Measurements from ENCODE around the gene HOXB4. TPM values are rescaled to one million over a fixed set of nuclear protein-coding genes. Genes with fewer than 3 reads are reported as not detected.

Gene HOXB4
- 1 to 10 TPM; 7.8 TPM for total RNA-seq

GRCh38 chr17:48577946-48578615 is at the start of gene HOXB4:
HOXB4 (minus strand) TSS chr17:48578350; CDS start chr17:48578319, 31 bp downstream.
- Mint-ChIP-seq H3K27ac (peak within 1 kb of the TSS; percentile 89), H3K27me3 (peaks cover 38% of the 10 kb centered on the region), H3K4me1 (peaks cover 51% of the 10 kb centered on the region), H3K36me3 (peaks cover 9% of the 10 kb centered on the region), H3K4me3 (peak within 1 kb of the TSS; percentile 93), H3K9me3 (ENCODE audit: low read depth) (no peaks in the 10 kb centered on the region)
- ATAC-seq: peak; percentile 89
- peak; percentile 87 for DNase-seq
- CTCF ChIA-PET: interaction anchor here (0.9 kb wide), 3 partner anchors 29 to 227 kb away, joined by 3 read pairs; no protein-coding TSS in a partner anchor

- Mint-ChIP-seq H3K4me1 (peaks cover 31% of the 10 kb centered on the region), H3K9me3 (ENCODE audit: low read depth) (no peaks in the 10 kb centered on the region), H3K4me3 (peak overlapping the region; percentile 75), H3K27me3 (peaks cover 75% of the 10 kb centered on the region), H3K27ac (peak overlapping the region; percentile 87), H3K36me3 (peaks cover 2% of the 10 kb centered on the region)
- DNase-seq (no peak), ATAC-seq (no peak)
- CTCF ChIA-PET: interaction anchor here (1.4 to 11.2 kb wide), 4 partner anchors 10 to 656 kb away, joined by 6 to 190 read pairs (median 6); partner anchors contain the start of genes CDK5RAP3 and HOXB5
Observed at GRCh38 chr17:48627118-48627597, 49.0 kb upstream of the HOXB4 start.

- H3K36me3 Mint-ChIP-seq: peaks cover 2% of the 10 kb centered on the region
Observed at GRCh38 chr17:48626245-48627117, 48.3 kb upstream of the HOXB4 start, which contains the start of gene HOXB9. HOXB9 (minus strand) TSS chr17:48626358; CDS start chr17:48626269, 89 bp downstream.

GRCh38 chr17:48625495-48626244 is 47.5 kb upstream of the HOXB4 start:
- H3K4me3 Mint-ChIP-seq: peak overlapping the region; percentile 75
- ATAC-seq: peak; percentile 75
- DNase-seq: peak; percentile 60
- H3K4me1 Mint-ChIP-seq: peaks cover 19% of the 10 kb centered on the region
- no peaks in the 10 kb centered on the region for H3K9me3 Mint-ChIP-seq (ENCODE audit: low read depth)
- peaks cover 84% of the 10 kb centered on the region for H3K27me3 Mint-ChIP-seq
- CTCF ChIA-PET: interaction anchor here (0.6 to 11.2 kb wide), 17 partner anchors 8 to 654 kb away, joined by 3 to 190 read pairs (median 4); partner anchors contain the start of genes CDK5RAP3, HOXB5 and PRAC2
- H3K27ac Mint-ChIP-seq: peak overlapping the region; percentile 76
- peaks cover 2% of the 10 kb centered on the region for H3K36me3 Mint-ChIP-seq

More at GRCh38 chr17:48626245-48627117, 48.3 kb upstream of the HOXB4 start, which contains the start of gene HOXB9:
- Mint-ChIP-seq H3K4me1 (peaks cover 24% of the 10 kb centered on the region), H3K9me3 (ENCODE audit: low read depth) (no peaks in the 10 kb centered on the region), H3K27me3 (peaks cover 80% of the 10 kb centered on the region), H3K4me3 (peak within 1 kb of the TSS; percentile 75), H3K27ac (peak within 1 kb of the TSS; percentile 87)
- CTCF ChIA-PET: interaction anchor here (0.7 to 11.2 kb wide), 12 partner anchors 9 to 655 kb away, joined by 3 to 190 read pairs (median 6); partner anchors contain the start of genes CDK5RAP3 and HOXB5
- ATAC-seq (peak; percentile 66), DNase-seq (peak; percentile 82)

- DNase-seq (peak; percentile 58), ATAC-seq (peak; percentile 23)
- H3K9me3 Mint-ChIP-seq (ENCODE audit: low read depth): no peaks in the 10 kb centered on the region
- H3K4me3 Mint-ChIP-seq: peak overlapping the region; percentile 75
- no peak overlapping the region for H3K27ac Mint-ChIP-seq
- CTCF ChIA-PET: interaction anchor here (0.6 to 11.2 kb wide), 15 partner anchors 9 to 653 kb away, joined by 3 to 190 read pairs (median 4); partner anchors contain the start of genes CDK5RAP3, HOXB5 and PRAC2
- peaks cover 19% of the 10 kb centered on the region for H3K4me1 Mint-ChIP-seq
- peaks cover 2% of the 10 kb centered on the region for H3K36me3 Mint-ChIP-seq
- peaks cover 85% of the 10 kb centered on the region for H3K27me3 Mint-ChIP-seq
Observed at GRCh38 chr17:48624544-48625494, 46.7 kb upstream of the HOXB4 start.

- CTCF ChIA-PET: interaction anchor here (0.9 to 11.2 kb wide), 8 partner anchors 8 to 597 kb away, joined by 3 to 190 read pairs (median 4); partner anchors contain the start of gene HOXB5
- H3K27me3 Mint-ChIP-seq: peaks cover 84% of the 10 kb centered on the region
- peak overlapping the region; percentile 75 for H3K4me3 Mint-ChIP-seq
- DNase-seq (no peak), ATAC-seq (no peak)
- no peaks in the 10 kb centered on the region for H3K9me3 Mint-ChIP-seq (ENCODE audit: low read depth)
- peaks cover 2% of the 10 kb centered on the region for H3K36me3 Mint-ChIP-seq
- H3K27ac Mint-ChIP-seq: no peak overlapping the region
- H3K4me1 Mint-ChIP-seq: peaks cover 22% of the 10 kb centered on the region
Observed at GRCh38 chr17:48624118-48624517, 46.0 kb upstream of the HOXB4 start.

GRCh38 chr17:48623583-48623982 is 45.4 kb upstream of the HOXB4 start:
- CTCF ChIA-PET: interaction anchor here (0.9 to 11.2 kb wide), 8 partner anchors 8 to 597 kb away, joined by 3 to 190 read pairs (median 4); partner anchors contain the start of gene HOXB5
- Mint-ChIP-seq H3K4me3 (no peak overlapping the region), H3K27ac (no peak overlapping the region), H3K9me3 (ENCODE audit: low read depth) (no peaks in the 10 kb centered on the region), H3K27me3 (peaks cover 84% of the 10 kb centered on the region), H3K36me3 (peaks cover 2% of the 10 kb centered on the region), H3K4me1 (peaks cover 27% of the 10 kb centered on the region)
- no peak for ATAC-seq
- no peak for DNase-seq

- no peaks in the 10 kb centered on the region for H3K9me3 Mint-ChIP-seq (ENCODE audit: low read depth)
- peaks cover 33% of the 10 kb centered on the region for H3K4me1 Mint-ChIP-seq
- CTCF ChIA-PET: interaction anchor here (0.7 to 11.2 kb wide), 6 partner anchors 15 to 596 kb away, joined by 3 to 190 read pairs (median 4); partner anchors contain the start of gene HOXB5
- peaks cover 2% of the 10 kb centered on the region for H3K36me3 Mint-ChIP-seq
- DNase-seq: no peak
- no peak overlapping the region for H3K4me3 Mint-ChIP-seq
- ATAC-seq: no peak
- H3K27me3 Mint-ChIP-seq: peaks cover 84% of the 10 kb centered on the region
- H3K27ac Mint-ChIP-seq: no peak overlapping the region
Observed at GRCh38 chr17:48622857-48623256, 44.7 kb upstream of the HOXB4 start.

GRCh38 chr17:48621410-48622392 is 43.6 kb upstream of the HOXB4 start:
- peaks cover 36% of the 10 kb centered on the region for H3K4me1 Mint-ChIP-seq
- no peak for ATAC-seq

GRCh38 chr17:48620461-48621139 is 42.5 kb upstream of the HOXB4 start:
- no peak overlapping the region for H3K4me3 Mint-ChIP-seq
- peaks cover 32% of the 10 kb centered on the region for H3K4me1 Mint-ChIP-seq
- CTCF ChIA-PET: interaction anchor here (0.8 to 11.2 kb wide), 6 partner anchors 17 to 290 kb away, joined by 3 to 190 read pairs (median 3); partner anchors contain the start of gene ATP5MC1
- H3K9me3 Mint-ChIP-seq (ENCODE audit: low read depth): no peaks in the 10 kb centered on the region
- no peak overlapping the region for H3K27ac Mint-ChIP-seq
- no peak for ATAC-seq
- peaks cover 2% of the 10 kb centered on the region for H3K36me3 Mint-ChIP-seq
- no peak for DNase-seq
- H3K27me3 Mint-ChIP-seq: peaks cover 91% of the 10 kb centered on the region

More at GRCh38 chr17:48621410-48622392, 43.6 kb upstream of the HOXB4 start:
- Mint-ChIP-seq H3K36me3 (peaks cover 2% of the 10 kb centered on the region), H3K27ac (no peak overlapping the region), H3K4me3 (no peak overlapping the region), H3K9me3 (ENCODE audit: low read depth) (no peaks in the 10 kb centered on the region), H3K27me3 (peaks cover 84% of the 10 kb centered on the region)
- CTCF ChIA-PET: interaction anchor here (0.8 to 11.2 kb wide), 6 partner anchors 8 to 286 kb away, joined by 3 to 190 read pairs (median 4); partner anchors contain the start of genes ATP5MC1 and HOXB5
- DNase-seq: no peak
